ENCODE results near the gene GGT6.

- TF ChIP-seq CTCF (IDR thresholded peaks at IDR 0.05) = no peak
- no peak for TF ChIP-seq POLR2A (IDR thresholded peaks at IDR 0.05)
Observed at GRCh38 chr17:4596636-4597380, 36.4 kb upstream of the GGT6 start.
